A549 (cell line): ENCODE measurements around the gene SUCNR1.

ENCODE experiments used
- CBX8 ChIP-seq: fragments of 200-600 bp; sonication (generic); IDR thresholded peaks from 2 replicates; pipeline ENCODE4 v1.6.1; 2016
- CTCF ChIP-seq: fragments of >200 bp; sonication (Bioruptor Twin); formaldehyde crosslinking; IDR thresholded peaks from 3 replicates; pipeline ENCODE4 v1.5.1; 2016
- EP300 ChIP-seq, 2 experiments: fragments of >200 bp; sonication (Bioruptor Twin); formaldehyde crosslinking; IDR thresholded peaks; 2 replicates in 1 of 2; 3 replicates in 1 of 2; pipeline ENCODE4 v1.6.1; 2016 to 2017
- ESRRA ChIP-seq: fragments of 150-350 bp; IDR thresholded peaks from 2 replicates; pipeline ENCODE4 v1.6.1; 2014; ENCODE audit warnings: mild to moderate bottlenecking, low read length, borderline replicate concordance
- MAZ ChIP-seq: fragments of 150-350 bp; IDR thresholded peaks from 2 replicates; pipeline ENCODE4 v1.6.1; 2014; ENCODE audit warnings: antibody characterized with exemption, low read depth, low read length, borderline replicate concordance
- NPAS2 ChIP-seq: fragments of 250-450 bp; sonication (Bioruptor Pico); IDR thresholded peaks from 2 replicates; pipeline ENCODE4 v1.8.0; 2022; ENCODE audit warnings: mild to moderate bottlenecking, moderate library complexity, borderline replicate concordance
- SMC3 ChIP-seq: fragments of >200 bp; sonication (Bioruptor Twin); formaldehyde crosslinking; IDR thresholded peaks from 3 replicates; pipeline ENCODE4 v1.6.1; 2018; ENCODE audit warnings: inconsistent platforms
- TF ChIP-seq, protein P1 (sequence below): IDR thresholded peaks from 2 replicates; pipeline ENCODE4 v1.6.1; 2012

GRCh38 chr3:151852074-151852811 is 21.2 kb upstream of the SUCNR1 start:
- no peak for TF ChIP-seq CTCF
- TF ChIP-seq NPAS2 (CRISPR knock-in tag), result no peak
- TF ChIP-seq, protein P1, sequence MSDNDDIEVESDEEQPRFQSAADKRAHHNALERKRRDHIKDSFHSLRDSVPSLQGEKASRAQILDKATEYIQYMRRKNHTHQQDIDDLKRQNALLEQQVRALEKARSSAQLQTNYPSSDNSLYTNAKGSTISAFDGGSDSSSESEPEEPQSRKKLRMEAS, result no peak
- TF ChIP-seq SMC3, result no peak
- no peak for TF ChIP-seq MAZ
- no peak for TF ChIP-seq EP300 (IDR thresholded peaks at IDR 0.05)
- no peak for TF ChIP-seq ESRRA
- TF ChIP-seq CBX8, result no peak
